Measurements from ENCODE around the gene MAP3K3.

The MAP3K3 gene

GRCh38 chr17:63672856-63673255 lies 50.6 kb downstream of the MAP3K3 start:
- Histone ChIP-seq H3K4me2 (ENCODE audit: insufficient read depth, low read length) (no peak overlapping the region), H3K27ac (ENCODE audit: low read length) (no peak overlapping the region), H3K9ac (ENCODE audit: low read depth, low read length) (no peak overlapping the region), H3K9me3 (ENCODE audit: insufficient read depth, low read length, severe bottlenecking) (no peaks in the 10 kb centered on the region), H3K4me3 (ENCODE audit: low read depth in 1 of 2, low read length in 2 of 2) (no peak overlapping the region), H4K20me1 (ENCODE audit: insufficient read depth, low read length) (no peaks in the 10 kb centered on the region), H2AFZ (ENCODE audit: low read depth, low read length) (no peak overlapping the region), H3K36me3 (ENCODE audit: insufficient read depth, low read length) (peaks cover 81% of the 10 kb centered on the region), H3K79me2 (ENCODE audit: insufficient read depth, low read length) (no peaks in the 10 kb centered on the region; the same call in 1 of the 2 replicates), H3K4me1 (ENCODE audit: insufficient read depth, low read length) (no peaks in the 10 kb centered on the region), H3K27me3 (ENCODE audit: insufficient read depth, low read length, poor library complexity) (no peaks in the 10 kb centered on the region)
- DNase-seq (no peak), ATAC-seq (ENCODE audit: insufficient read depth, low read depth) (no peak)
- TF ChIP-seq EZH2 (IDR thresholded peaks at IDR 0.05; ENCODE audit: borderline replicate concordance, low read depth, low read length, severe bottlenecking): no peak
- no peak for TF ChIP-seq CTCF (IDR thresholded peaks at IDR 0.05; ENCODE audit: borderline replicate concordance, extremely low read depth, low read length, poor library complexity, severe bottlenecking)

DNA sequence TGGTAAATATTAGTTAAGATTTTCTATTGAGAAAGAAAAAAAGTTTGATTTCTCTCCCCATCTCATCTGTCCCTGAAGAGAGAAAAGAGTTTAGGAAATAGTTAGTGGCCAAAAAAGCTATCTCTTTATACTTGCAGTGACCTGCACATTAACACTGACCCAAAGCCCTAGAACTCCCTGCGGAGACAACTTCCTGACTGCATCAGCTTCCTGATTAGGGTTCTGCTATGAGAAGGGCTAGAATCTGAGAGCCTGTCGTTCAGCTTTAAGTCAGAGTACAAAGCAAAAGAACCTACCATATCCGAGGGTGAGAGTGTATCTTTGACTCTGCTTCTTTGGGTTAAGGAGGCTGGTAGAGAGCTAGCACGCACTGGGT lies 53.0 kb downstream of the MAP3K3 start:
- TF ChIP-seq EZH2 (IDR thresholded peaks at IDR 0.05; ENCODE audit: borderline replicate concordance, low read depth, low read length, severe bottlenecking) (no peak), CTCF (IDR thresholded peaks at IDR 0.05; ENCODE audit: borderline replicate concordance, extremely low read depth, low read length, poor library complexity, severe bottlenecking) (no peak)
- ATAC-seq (ENCODE audit: insufficient read depth, low read depth) (no peak), DNase-seq (no peak)
- H3K36me3 ChIP-seq (ENCODE audit: insufficient read depth, low read length): peaks cover 80% of the 10 kb centered on the region
- H3K9me3 ChIP-seq (ENCODE audit: insufficient read depth, low read length, severe bottlenecking): no peaks in the 10 kb centered on the region
- H2AFZ ChIP-seq (ENCODE audit: low read depth, low read length): no peak overlapping the region
- no peak overlapping the region for H3K4me2 ChIP-seq (ENCODE audit: insufficient read depth, low read length)
- no peaks in the 10 kb centered on the region for H4K20me1 ChIP-seq (ENCODE audit: insufficient read depth, low read length)
- H3K4me1 ChIP-seq (ENCODE audit: insufficient read depth, low read length): no peaks in the 10 kb centered on the region
- H3K9ac ChIP-seq (ENCODE audit: low read depth, low read length): no peak overlapping the region
- H3K27me3 ChIP-seq (ENCODE audit: insufficient read depth, low read length, poor library complexity): no peaks in the 10 kb centered on the region
- no peak overlapping the region for H3K27ac ChIP-seq (ENCODE audit: low read length)
- H3K79me2 ChIP-seq (ENCODE audit: insufficient read depth, low read length): no peaks in the 10 kb centered on the region
- H3K4me3 ChIP-seq (ENCODE audit: low read depth in 1 of 2, low read length in 2 of 2): no peak overlapping the region

DNA sequence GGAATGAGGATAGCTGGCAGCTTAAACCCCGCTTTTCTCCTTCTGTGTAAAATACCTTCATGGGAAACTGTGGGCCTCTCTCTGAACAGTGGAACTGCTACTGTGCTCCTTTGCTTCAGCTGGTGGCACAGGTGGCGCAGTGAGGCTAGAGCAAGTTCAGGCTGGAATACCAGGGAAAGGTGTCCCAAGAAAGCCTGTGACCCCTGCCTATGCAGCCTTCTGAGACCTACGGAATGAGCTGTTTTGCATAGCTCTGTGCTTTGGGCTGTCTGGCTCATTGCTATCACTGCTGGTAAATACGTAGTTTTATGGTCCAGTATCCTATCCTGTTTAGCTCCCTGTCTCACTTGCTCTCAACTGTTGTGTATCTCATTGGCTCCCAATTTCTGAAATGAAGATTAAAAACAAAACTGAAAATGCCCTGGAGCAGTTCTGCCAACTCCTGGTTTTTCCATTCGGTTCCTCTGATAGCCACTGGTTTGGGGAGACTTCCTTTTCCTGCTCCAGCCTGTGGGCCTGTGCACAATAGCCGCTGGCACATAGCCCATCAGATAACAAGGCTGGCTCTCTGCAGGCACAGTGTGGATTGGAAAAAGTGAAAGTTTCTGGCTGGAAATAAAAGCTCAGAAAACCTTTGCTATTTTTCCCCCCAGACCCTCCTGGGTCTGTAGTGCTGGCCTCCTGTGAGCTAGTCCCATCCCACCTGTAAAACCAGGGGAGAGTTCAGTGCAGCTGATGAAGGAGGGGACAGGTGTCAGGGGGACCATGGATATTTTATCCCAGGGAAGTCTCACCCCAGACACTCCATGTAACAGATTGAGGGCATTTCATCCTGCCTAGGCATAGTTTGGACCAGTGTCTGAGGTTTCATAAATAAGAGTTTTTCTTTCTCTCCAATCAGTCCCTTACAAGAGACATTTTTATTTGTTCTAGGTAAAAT lies 53.7 kb downstream of the MAP3K3 start:
- Histone ChIP-seq H3K4me3 (ENCODE audit: low read depth in 1 of 2, low read length in 2 of 2) (no peak overlapping the region), H3K4me1 (ENCODE audit: insufficient read depth, low read length) (no peaks in the 10 kb centered on the region), H3K9me3 (ENCODE audit: insufficient read depth, low read length, severe bottlenecking) (no peaks in the 10 kb centered on the region), H3K36me3 (ENCODE audit: insufficient read depth, low read length) (peaks cover 80% of the 10 kb centered on the region), H3K27me3 (ENCODE audit: insufficient read depth, low read length, poor library complexity) (no peaks in the 10 kb centered on the region), H3K9ac (ENCODE audit: low read depth, low read length) (no peak overlapping the region), H4K20me1 (ENCODE audit: insufficient read depth, low read length) (no peaks in the 10 kb centered on the region), H3K79me2 (ENCODE audit: insufficient read depth, low read length) (no peaks in the 10 kb centered on the region), H2AFZ (ENCODE audit: low read depth, low read length) (no peak overlapping the region), H3K4me2 (ENCODE audit: insufficient read depth, low read length) (no peak overlapping the region), H3K27ac (ENCODE audit: low read length) (no peak overlapping the region)
- ATAC-seq (ENCODE audit: insufficient read depth, low read depth): no peak
- TF ChIP-seq CTCF (IDR thresholded peaks at IDR 0.05; ENCODE audit: borderline replicate concordance, extremely low read depth, low read length, poor library complexity, severe bottlenecking) (no peak), EZH2 (IDR thresholded peaks at IDR 0.05; ENCODE audit: borderline replicate concordance, low read depth, low read length, severe bottlenecking) (no peak)
- DNase-seq: no peak

All from DND-41 (cell line).